Measurements from ENCODE around the gene ARHGEF19.

DNA sequence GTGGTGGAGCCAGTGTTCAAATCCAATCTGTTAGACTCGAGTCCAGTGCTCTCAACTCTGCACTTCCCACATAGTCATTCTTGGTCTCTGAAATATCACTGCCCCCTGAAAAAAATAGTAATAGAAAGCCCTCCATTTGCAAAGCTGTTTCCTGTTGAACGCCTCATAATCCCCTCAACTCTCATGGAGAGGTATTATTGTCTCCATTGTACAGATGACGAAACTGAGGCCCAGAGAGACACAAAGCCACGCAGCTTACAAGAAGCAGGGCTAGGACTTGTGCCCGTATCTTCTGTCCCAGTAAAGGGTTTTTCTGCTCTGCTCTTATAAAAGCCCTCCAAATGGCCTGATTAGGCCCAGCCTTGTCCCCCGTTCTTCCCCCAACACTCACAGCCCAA is 6.2 kb upstream of the ARHGEF19 start:
- TF ChIP-seq, protein P1, sequence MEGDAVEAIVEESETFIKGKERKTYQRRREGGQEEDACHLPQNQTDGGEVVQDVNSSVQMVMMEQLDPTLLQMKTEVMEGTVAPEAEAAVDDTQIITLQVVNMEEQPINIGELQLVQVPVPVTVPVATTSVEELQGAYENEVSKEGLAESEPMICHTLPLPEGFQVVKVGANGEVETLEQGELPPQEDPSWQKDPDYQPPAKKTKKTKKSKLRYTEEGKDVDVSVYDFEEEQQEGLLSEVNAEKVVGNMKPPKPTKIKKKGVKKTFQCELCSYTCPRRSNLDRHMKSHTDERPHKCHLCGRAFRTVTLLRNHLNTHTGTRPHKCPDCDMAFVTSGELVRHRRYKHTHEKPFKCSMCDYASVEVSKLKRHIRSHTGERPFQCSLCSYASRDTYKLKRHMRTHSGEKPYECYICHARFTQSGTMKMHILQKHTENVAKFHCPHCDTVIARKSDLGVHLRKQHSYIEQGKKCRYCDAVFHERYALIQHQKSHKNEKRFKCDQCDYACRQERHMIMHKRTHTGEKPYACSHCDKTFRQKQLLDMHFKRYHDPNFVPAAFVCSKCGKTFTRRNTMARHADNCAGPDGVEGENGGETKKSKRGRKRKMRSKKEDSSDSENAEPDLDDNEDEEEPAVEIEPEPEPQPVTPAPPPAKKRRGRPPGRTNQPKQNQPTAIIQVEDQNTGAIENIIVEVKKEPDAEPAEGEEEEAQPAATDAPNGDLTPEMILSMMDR (IDR thresholded peaks at IDR 0.05) = no peak
- TF ChIP-seq POLR2A (IDR thresholded peaks at IDR 0.05) (no peak), EP300 (IDR thresholded peaks at IDR 0.05) (no peak), POLR2AphosphoS5 (IDR thresholded peaks at IDR 0.05) (no peak)
